Measurements from ENCODE around the gene PARP9.
A peak's percentile ranks its signal among the peaks of the same experiment; 100 is the strongest.

PARP9 gene

GRCh38 chr3:122484985-122485384 is 79.1 kb downstream of the PARP9 start:
- peak; percentile 7 for DNase-seq (ENCODE audit: low read depth)
- no peak overlapping the region for H3K4me3 ChIP-seq (ENCODE audit: control insufficient read depth, low read depth, low read length)
- TF ChIP-seq CTCF (IDR thresholded peaks at IDR 0.05; ENCODE audit: control insufficient read depth, insufficient read depth, low read depth, low read length, missing control alignments) = no peak

GRCh38 chr3:122481390-122481789 is 82.7 kb downstream of the PARP9 start:
- no peak for DNase-seq (ENCODE audit: low read depth)

More at GRCh38 chr3:122481390-122481789, 82.7 kb downstream of the PARP9 start:
- TF ChIP-seq CTCF (IDR thresholded peaks at IDR 0.05; ENCODE audit: control insufficient read depth, insufficient read depth, low read depth, low read length, missing control alignments) = no peak
- no peak overlapping the region for H3K4me3 ChIP-seq (ENCODE audit: control insufficient read depth, low read depth, low read length)

All from AG09309 (cell line).